Astrocyte (in vitro differentiated cells and primary cell): Measurements from ENCODE around the gene SH2D4B.

Experiments used
- CTCF ChIP-seq: IDR thresholded peaks from 2 replicates; pipeline ENCODE4 v1.5.1; 2011; ENCODE audit warnings: low read depth, mild to moderate bottlenecking, inconsistent platforms, low read length, moderate library complexity; ENCODE audit not compliant: insufficient read depth
- EZH2 ChIP-seq: IDR thresholded peaks from 2 replicates; pipeline ENCODE4 v1.6.1; 2012; ENCODE audit warnings: mild to moderate bottlenecking, low read length, inconsistent platforms; ENCODE audit not compliant: insufficient read depth

- no peak for TF ChIP-seq EZH2
- TF ChIP-seq CTCF = no peak
These were observed 13.4 kb upstream of the SH2D4B start for GRCh38 chr10:80524190-80524909.
